HG02943 (cell line): Measurements from ENCODE around the gene RNF41.
"Not testable (repeated sequence)": the region's sequence is repeated elsewhere in the genome, so short reads cannot be mapped to it uniquely, and the experiment has no call there.

Experiments
- ATAC-seq: cut with Tn5 transposase; IDR thresholded peaks from one replicate; pipeline ENCODE4 v1.9.1; 2021; ENCODE audit warnings: mild to moderate bottlenecking, low read depth, moderate library complexity; ENCODE audit not compliant: unreplicated experiment

Gene RNF41

GRCh38 chr12:56219840-56220239, 1.9 kb downstream of the RNF41 start:
- no peak for ATAC-seq

GRCh38 chr12:56216461-56216860, 5.3 kb downstream of the RNF41 start:
- no peak for ATAC-seq

- ATAC-seq: no peak
Observed at GRCh38 chr12:56213878-56214277, 7.8 kb downstream of the RNF41 start.

- no peak for ATAC-seq
Observed at GRCh38 chr12:56212361-56212760, 9.4 kb downstream of the RNF41 start.

GRCh38 chr12:56208006-56208405, 13.7 kb downstream of the RNF41 start:
- ATAC-seq: no peak

GRCh38 chr12:56206452-56207166, 15.1 kb downstream of the RNF41 start:
- ATAC-seq: no peak

GRCh38 chr12:56205445-56205844, 16.3 kb downstream of the RNF41 start:
- ATAC-seq: no peak

GRCh38 chr12:56204275-56204674, 17.4 kb downstream of the RNF41 start:
- ATAC-seq: no peak

GRCh38 chr12:56202838-56203237, 18.9 kb downstream of the RNF41 start:
- no peak for ATAC-seq

- ATAC-seq: no peak
Observed at GRCh38 chr12:56202366-56202765, 19.4 kb downstream of the RNF41 start.

GRCh38 chr12:56198836-56199235, 22.9 kb downstream of the RNF41 start:
- ATAC-seq: no peak

- no peak for ATAC-seq
Observed at GRCh38 chr12:56197921-56198635, 23.6 kb downstream of the RNF41 start.

GRCh38 chr12:56196818-56197550, 24.7 kb downstream of the RNF41 start:
- ATAC-seq: not testable (repeated sequence)

GRCh38 chr12:56193025-56193578, 28.6 kb downstream of the RNF41 start:
- ATAC-seq: no peak

- no peak for ATAC-seq
Observed at GRCh38 chr12:56192582-56192981, 29.1 kb downstream of the RNF41 start.

GRCh38 chr12:56190695-56191155, 31.0 kb downstream of the RNF41 start:
- ATAC-seq: no peak

GRCh38 chr12:56189918-56190694, 31.6 kb downstream of the RNF41 start:
- peak; percentile 46 for ATAC-seq

GRCh38 chr12:56189099-56189917, 32.4 kb downstream of the RNF41 start, which contains the start of gene SMARCC2:
SMARCC2 (minus strand) TSS chr12:56189483; CDS start chr12:56189461, 22 bp downstream.
- peak; percentile 64 for ATAC-seq

- ATAC-seq: no peak
Observed at GRCh38 chr12:56188778-56189098, 33.0 kb downstream of the RNF41 start.
